Measurements from ENCODE around the gene MBD1.
"Not testable (repeated sequence)": the region's sequence is repeated elsewhere in the genome, so short reads cannot be mapped to it uniquely, and the experiment has no call there.

Gene MBD1

DNA sequence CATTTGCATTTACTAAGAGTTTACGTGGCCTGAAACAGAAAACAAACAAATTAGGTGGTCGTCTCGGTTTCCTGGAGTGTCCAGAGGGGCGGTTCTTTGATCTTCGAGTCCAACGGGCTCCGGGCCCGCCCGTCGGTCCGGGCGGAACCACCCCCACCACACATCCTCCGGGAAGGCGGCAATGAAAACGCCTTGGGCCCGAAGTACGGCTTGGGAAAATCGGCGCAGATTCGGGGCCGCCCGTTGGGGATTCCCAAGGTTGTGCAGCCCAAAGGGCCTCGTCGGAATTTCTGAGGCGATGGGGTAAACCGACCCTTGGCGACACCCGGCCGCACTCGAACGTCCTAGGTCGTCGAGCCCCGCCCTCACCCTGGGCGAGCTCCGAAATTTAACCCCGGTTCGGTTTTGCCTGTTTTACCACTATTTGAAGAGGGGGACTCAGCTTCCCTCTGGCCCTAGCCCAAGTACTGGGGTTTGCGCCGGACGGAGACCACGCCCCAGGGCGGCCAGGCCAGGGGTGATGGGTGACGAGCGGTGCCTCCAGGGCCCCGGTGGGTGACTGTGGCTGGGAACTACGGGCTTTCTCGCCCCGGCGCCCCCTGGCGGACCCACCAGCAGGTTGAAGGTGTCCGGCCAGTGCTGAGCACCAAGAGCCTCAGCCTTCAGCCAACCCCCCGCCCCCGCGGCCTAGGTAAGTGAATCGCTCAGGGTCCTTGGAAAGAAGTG, 13.1 kb downstream of the MBD1 start:
- H3K4me3 ChIP-seq (ENCODE audit: low read length): peak overlapping the region; percentile 62
- DNase-seq (ENCODE audit: low read depth): peak; percentile 35
- TF ChIP-seq, protein P1, sequence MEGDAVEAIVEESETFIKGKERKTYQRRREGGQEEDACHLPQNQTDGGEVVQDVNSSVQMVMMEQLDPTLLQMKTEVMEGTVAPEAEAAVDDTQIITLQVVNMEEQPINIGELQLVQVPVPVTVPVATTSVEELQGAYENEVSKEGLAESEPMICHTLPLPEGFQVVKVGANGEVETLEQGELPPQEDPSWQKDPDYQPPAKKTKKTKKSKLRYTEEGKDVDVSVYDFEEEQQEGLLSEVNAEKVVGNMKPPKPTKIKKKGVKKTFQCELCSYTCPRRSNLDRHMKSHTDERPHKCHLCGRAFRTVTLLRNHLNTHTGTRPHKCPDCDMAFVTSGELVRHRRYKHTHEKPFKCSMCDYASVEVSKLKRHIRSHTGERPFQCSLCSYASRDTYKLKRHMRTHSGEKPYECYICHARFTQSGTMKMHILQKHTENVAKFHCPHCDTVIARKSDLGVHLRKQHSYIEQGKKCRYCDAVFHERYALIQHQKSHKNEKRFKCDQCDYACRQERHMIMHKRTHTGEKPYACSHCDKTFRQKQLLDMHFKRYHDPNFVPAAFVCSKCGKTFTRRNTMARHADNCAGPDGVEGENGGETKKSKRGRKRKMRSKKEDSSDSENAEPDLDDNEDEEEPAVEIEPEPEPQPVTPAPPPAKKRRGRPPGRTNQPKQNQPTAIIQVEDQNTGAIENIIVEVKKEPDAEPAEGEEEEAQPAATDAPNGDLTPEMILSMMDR (conservative IDR thresholded peaks at IDR 0.05; ENCODE audit: low read depth, low read length): peak; percentile 86

DNA sequence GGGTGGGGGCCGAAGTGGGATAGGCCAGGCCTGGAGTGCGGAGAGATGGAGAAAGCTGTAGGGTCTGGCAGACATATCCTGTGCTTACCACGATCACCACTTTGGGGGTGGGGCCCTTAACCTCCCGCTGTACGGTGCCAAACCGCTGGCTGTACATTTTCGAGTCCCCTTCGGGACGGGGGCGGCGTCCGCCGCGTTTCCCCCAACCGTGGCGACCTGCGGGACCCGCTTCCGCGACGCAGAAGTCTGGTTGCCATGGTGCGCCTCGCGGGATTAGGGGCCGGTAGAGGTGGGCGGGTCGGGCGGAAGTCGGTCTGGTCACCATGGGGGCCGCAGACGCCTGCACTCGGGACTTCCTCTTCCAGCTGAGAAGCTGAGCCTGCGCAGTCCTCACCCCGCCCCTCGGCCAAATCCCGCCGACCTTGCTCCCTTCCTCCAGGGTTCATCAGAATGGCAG, 15.0 kb downstream of the MBD1 start, which contains the start of gene CFAP53:
CFAP53 (minus strand) TSS at position 248 of the 457 bp plus-strand sequence; CDS start at position 157, 91 bp downstream.
- TF ChIP-seq, protein P1 (conservative IDR thresholded peaks at IDR 0.05; ENCODE audit: low read depth, low read length): no peak
- DNase-seq (ENCODE audit: low read depth): peak; percentile 49
- H3K4me3 ChIP-seq (ENCODE audit: low read length): peak within 1 kb of the TSS; percentile 87

DNA sequence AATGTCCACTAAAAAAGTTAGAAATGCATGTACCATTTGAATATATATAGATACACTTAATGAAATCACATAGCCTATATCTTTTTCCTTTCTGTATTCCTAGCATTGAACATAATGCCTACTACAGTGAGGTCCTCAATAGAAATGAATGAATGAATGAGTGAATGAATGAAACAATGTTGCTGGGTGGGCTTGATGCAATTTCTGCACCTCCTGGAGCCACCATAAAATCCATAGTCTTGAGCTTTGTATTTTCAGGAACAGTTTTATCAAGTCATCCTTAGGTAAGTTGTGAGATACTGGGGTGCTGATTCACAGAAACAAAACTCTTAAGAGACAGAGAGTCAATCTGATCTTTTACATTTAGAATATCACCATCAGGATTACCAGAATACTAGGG, 18.3 kb downstream of the MBD1 start:
- no peak for DNase-seq (ENCODE audit: low read depth)
- H3K4me3 ChIP-seq (ENCODE audit: low read length): no peak overlapping the region
- TF ChIP-seq, protein P1 (conservative IDR thresholded peaks at IDR 0.05; ENCODE audit: low read depth, low read length): no peak

DNA sequence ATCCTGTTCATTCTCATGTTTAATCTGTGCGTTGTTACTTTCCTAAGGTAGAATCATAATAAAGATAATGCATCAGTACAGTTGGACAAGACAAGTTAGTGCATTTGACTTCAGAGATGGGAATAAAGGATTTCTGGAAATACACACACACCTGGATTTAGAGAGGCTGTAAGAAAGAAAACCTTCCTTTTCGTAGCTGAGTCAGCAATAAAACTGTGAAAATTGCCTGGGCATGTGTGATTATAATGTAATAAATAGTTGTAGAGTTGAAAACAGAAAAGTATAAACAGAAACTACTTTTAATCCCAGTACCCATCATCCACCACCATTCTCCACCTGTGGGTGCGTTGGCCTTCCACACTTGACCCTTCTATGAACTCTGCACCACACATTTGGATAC, 30.4 kb downstream of the MBD1 start:
- DNase-seq (ENCODE audit: low read depth): no peak
- no peak overlapping the region for H3K4me3 ChIP-seq (ENCODE audit: low read length)
- TF ChIP-seq, protein P1 (conservative IDR thresholded peaks at IDR 0.05; ENCODE audit: low read depth, low read length): no peak

DNA sequence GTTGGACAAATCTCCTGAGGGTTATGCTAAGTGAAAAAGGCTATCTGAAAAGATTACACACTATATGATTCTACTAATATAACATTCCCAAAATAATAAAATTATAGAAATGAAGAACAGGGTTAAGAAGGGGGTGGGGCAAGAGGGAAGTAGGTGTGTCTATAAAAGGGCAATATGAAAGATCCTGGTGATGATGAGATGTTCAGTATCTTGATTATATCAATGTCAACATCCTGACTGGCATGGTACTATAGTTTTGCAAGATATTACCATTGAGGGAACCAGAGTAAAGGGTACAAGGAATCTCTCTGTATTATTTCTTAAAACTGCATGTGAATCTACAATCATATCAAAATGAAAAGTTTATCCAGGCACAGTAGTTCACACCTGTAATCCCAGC, 31.7 kb downstream of the MBD1 start:
- TF ChIP-seq, protein P1 (conservative IDR thresholded peaks at IDR 0.05; ENCODE audit: low read depth, low read length): no peak

DNA sequence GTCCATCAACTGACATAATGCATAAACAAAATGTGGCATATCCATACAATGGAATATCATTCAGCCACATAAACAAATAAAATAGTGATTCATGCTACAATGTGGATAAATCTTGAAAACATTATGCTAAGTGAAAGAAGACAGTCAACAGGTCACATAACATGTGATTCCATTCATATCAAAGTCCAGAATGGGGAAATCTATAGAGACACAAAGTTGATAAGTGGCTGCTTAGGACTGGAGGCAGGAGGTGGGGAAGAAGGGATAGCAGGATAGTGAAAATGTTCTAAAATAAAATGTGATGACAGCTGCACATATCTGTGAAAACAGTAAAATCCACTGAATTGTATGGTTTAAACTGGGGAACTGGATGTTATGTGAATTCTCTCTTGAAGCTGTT, 33.8 kb downstream of the MBD1 start:
- TF ChIP-seq, protein P1 (conservative IDR thresholded peaks at IDR 0.05; ENCODE audit: low read depth, low read length): no peak

More for the DNA sequence above, 31.7 kb downstream of the MBD1 start:
- no peak overlapping the region for H3K4me3 ChIP-seq (ENCODE audit: low read length)
- no peak for DNase-seq (ENCODE audit: low read depth)

DNA sequence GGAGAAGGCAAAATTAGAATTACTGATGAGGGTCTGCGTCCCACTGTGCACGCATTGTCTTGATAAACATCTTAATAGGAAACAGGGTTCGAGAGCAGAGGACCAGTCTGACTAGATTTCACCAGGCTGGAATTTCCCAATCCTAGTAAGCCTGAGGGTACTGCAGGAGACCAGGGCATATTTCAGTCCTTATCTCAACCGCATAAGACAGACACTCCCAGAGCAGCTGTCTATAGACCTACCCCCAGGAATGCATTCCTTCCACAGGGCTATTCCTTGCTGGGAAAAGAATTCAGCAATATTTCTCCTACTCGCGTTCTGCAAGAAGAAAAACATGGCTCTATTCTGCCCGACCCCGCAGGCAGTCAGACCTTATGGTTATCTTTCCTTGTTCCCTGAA, 39.6 kb downstream of the MBD1 start:
- not testable (repeated sequence) for DNase-seq (ENCODE audit: low read depth); H3K4me3 ChIP-seq (ENCODE audit: low read length)

More for the DNA sequence above, 33.8 kb downstream of the MBD1 start:
- no peak overlapping the region for H3K4me3 ChIP-seq (ENCODE audit: low read length)
- no peak for DNase-seq (ENCODE audit: low read depth)
